Neural progenitor cell (in vitro differentiated cells): ENCODE measurements around the gene IQCH. TPM values are rescaled to one million over a fixed set of nuclear protein-coding genes. Genes with fewer than 3 reads are reported as not detected.

Source experiments
- DNase-seq: peaks from one replicate; pipeline ENCODE4 v3.0.0-alpha.2; 2016; ENCODE audit warnings: low spot score
- H2AFZ ChIP-seq: fragments of 200-600 bp; sonication (generic); replicated peaks from 2 replicates; pipeline ENCODE4 v1.6.1; 2016; ENCODE audit warnings: antibody characterized with exemption
- H3F3A ChIP-seq: fragments of 200-600 bp; sonication (generic); 2 replicates; pipeline ENCODE4 v1.6.1; 2016; ENCODE audit warnings: antibody characterized with exemption, low read depth
- H3K27ac ChIP-seq: fragments of 200-600 bp; sonication (generic); 2 replicates; pipeline ENCODE4 v1.5.1; 2016; ENCODE audit warnings: mild to moderate bottlenecking
- H3K27me3 ChIP-seq: fragments of 200-600 bp; sonication (generic); 2 replicates; pipeline ENCODE4 v1.6.1; 2016; ENCODE audit warnings: mild to moderate bottlenecking, moderate library complexity
- H3K36me3 ChIP-seq: fragments of 200-600 bp; sonication (generic); 2 replicates; pipeline ENCODE4 v1.5.1; 2016
- H3K4me1 ChIP-seq: fragments of 200-600 bp; sonication (generic); 2 replicates; pipeline ENCODE4 v1.6.1; 2016; ENCODE audit warnings: mixed run types
- H3K4me2 ChIP-seq: fragments of 200-600 bp; sonication (generic); 2 replicates; pipeline ENCODE4 v1.6.1; 2016
- H3K4me3 ChIP-seq: fragments of 200-600 bp; sonication (generic); 2 replicates; pipeline ENCODE4 v1.5.1; 2016
- H3K79me2 ChIP-seq: fragments of 200-600 bp; sonication (generic); 2 replicates; pipeline ENCODE4 v1.6.1; 2016; ENCODE audit warnings: low read depth
- H3K9ac ChIP-seq: fragments of 200-600 bp; sonication (generic); 2 replicates; pipeline ENCODE4 v1.6.1; 2016
- H3K9me3 ChIP-seq: fragments of 200-600 bp; sonication (generic); 2 replicates; pipeline ENCODE4 v1.5.1; 2016; ENCODE audit warnings: low read depth
- H4K20me1 ChIP-seq: fragments of 200-600 bp; sonication (generic); 2 replicates; pipeline ENCODE4 v1.6.1; 2016; ENCODE audit warnings: low read depth
- H3K27ac Mint-ChIP-seq: 3 replicates; pipeline ENCODE4 v1.8.0; 2021; ENCODE audit warnings: mixed read lengths
- H3K27me3 Mint-ChIP-seq: 2 replicates; pipeline ENCODE4 v1.8.0; 2022; ENCODE audit warnings: low read depth, mild to moderate bottlenecking, inconsistent platforms, moderate library complexity, mixed read lengths; ENCODE audit not compliant: insufficient read depth
- H3K36me3 Mint-ChIP-seq: 3 replicates; pipeline ENCODE4 v1.8.0; 2021; ENCODE audit warnings: mixed read lengths
- H3K4me1 Mint-ChIP-seq: 3 replicates; pipeline ENCODE4 v1.8.0; 2021; ENCODE audit warnings: mixed read lengths
- H3K4me3 Mint-ChIP-seq: 3 replicates; pipeline ENCODE4 v1.8.0; 2021; ENCODE audit warnings: mild to moderate bottlenecking, moderate library complexity, mixed read lengths
- H3K9me3 Mint-ChIP-seq: 3 replicates; pipeline ENCODE4 v1.8.0; 2020; ENCODE audit warnings: mixed read lengths
- EZH2 ChIP-seq: fragments of 200-600 bp; sonication (generic); IDR thresholded peaks from 2 replicates; pipeline ENCODE4 v1.6.1; 2017; ENCODE audit warnings: antibody characterized with exemption, mild to moderate bottlenecking, moderate library complexity
- EZH2phosphoT487 ChIP-seq: fragments of 200-600 bp; sonication (generic); IDR thresholded peaks from 2 replicates; pipeline ENCODE4 v1.6.1; 2017; ENCODE audit warnings: antibody characterized with exemption
- total RNA-seq: library from RNA; depleted of rRNA; stranded (reverse); fragments of >200 nt; gene quantifications from 2 replicates; pipeline ENCODE4 v1.2.3, GENCODE V29; 2015; ENCODE audit warnings: low replicate concordance
- TF ChIP-seq, protein P1 (sequence below): fragments of 200-600 bp; sonication (generic); IDR thresholded peaks from 2 replicates; pipeline ENCODE4 v1.5.1; 2017; ENCODE audit warnings: antibody characterized with exemption, mild to moderate bottlenecking

The IQCH gene
- total RNA-seq, 1 donor from 2014 or later, result 21.0 TPM

DNA sequence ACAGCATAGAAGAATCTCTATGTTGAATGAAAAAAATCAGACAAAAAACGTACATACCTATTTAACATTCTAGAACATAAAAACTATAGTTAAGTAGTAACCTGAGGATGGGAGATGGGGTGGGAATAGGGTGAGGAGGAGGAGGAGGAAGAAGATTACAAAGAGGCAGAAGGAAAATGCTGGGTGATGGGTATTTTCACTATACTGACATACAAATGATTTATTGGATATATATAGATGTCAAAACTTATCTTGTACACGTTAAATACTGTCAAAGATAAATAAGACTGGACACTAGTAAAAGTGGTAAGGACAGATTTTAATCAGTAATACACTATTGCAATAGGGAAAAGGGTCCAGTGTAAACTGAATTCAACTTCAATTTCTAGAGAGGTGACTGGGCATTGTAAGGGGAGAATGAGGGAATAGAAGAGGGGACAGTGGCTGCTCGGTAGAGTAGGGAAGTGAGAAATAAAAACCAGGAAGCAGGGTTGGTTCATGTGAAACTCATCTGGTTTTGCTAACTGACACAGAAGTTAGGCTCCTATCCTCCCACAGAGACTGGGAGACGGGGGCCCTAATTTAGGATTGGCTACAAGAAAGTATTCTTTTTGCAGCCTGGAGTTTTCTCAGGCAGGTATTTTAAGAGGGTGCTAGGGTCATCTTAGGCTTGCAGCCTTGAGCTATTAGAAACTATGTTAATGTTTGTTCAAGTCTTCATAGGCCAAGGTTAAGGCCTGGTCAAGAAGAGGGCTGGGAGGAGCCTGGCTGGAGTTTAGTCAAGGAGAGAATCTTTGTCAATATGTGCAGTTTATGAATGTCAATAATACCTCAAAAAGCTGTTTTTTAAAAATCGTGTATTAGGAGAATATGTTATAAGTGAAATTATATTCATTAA, 251.3 kb downstream of the IQCH start:
- Mint-ChIP-seq H3K4me3 (no peak overlapping the region), H3K9me3 (no peaks in the 10 kb centered on the region), H3K27ac (no peak overlapping the region), H3K36me3 (no peaks in the 10 kb centered on the region), H3K27me3 (no peaks in the 10 kb centered on the region), H3K4me1 (peaks cover 11% of the 10 kb centered on the region)
- Histone ChIP-seq H3K4me3 (no peak overlapping the region), H3K79me2 (no peaks in the 10 kb centered on the region), H3K9me3 (no peaks in the 10 kb centered on the region), H4K20me1 (no peaks in the 10 kb centered on the region), H3K27me3 (no peaks in the 10 kb centered on the region), H3K27ac (no peak overlapping the region), H3K36me3 (no peaks in the 10 kb centered on the region), H2AFZ (no peak overlapping the region), H3F3A (peaks cover 14% of the 10 kb centered on the region), H3K4me2 (no peak overlapping the region), H3K4me1 (peaks cover 19% of the 10 kb centered on the region), H3K9ac (no peak overlapping the region)
- no peak for DNase-seq
- TF ChIP-seq EZH2phosphoT487, result no peak
- no peak for TF ChIP-seq EZH2
- TF ChIP-seq, protein P1, sequence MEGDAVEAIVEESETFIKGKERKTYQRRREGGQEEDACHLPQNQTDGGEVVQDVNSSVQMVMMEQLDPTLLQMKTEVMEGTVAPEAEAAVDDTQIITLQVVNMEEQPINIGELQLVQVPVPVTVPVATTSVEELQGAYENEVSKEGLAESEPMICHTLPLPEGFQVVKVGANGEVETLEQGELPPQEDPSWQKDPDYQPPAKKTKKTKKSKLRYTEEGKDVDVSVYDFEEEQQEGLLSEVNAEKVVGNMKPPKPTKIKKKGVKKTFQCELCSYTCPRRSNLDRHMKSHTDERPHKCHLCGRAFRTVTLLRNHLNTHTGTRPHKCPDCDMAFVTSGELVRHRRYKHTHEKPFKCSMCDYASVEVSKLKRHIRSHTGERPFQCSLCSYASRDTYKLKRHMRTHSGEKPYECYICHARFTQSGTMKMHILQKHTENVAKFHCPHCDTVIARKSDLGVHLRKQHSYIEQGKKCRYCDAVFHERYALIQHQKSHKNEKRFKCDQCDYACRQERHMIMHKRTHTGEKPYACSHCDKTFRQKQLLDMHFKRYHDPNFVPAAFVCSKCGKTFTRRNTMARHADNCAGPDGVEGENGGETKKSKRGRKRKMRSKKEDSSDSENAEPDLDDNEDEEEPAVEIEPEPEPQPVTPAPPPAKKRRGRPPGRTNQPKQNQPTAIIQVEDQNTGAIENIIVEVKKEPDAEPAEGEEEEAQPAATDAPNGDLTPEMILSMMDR, result no peak

DNA sequence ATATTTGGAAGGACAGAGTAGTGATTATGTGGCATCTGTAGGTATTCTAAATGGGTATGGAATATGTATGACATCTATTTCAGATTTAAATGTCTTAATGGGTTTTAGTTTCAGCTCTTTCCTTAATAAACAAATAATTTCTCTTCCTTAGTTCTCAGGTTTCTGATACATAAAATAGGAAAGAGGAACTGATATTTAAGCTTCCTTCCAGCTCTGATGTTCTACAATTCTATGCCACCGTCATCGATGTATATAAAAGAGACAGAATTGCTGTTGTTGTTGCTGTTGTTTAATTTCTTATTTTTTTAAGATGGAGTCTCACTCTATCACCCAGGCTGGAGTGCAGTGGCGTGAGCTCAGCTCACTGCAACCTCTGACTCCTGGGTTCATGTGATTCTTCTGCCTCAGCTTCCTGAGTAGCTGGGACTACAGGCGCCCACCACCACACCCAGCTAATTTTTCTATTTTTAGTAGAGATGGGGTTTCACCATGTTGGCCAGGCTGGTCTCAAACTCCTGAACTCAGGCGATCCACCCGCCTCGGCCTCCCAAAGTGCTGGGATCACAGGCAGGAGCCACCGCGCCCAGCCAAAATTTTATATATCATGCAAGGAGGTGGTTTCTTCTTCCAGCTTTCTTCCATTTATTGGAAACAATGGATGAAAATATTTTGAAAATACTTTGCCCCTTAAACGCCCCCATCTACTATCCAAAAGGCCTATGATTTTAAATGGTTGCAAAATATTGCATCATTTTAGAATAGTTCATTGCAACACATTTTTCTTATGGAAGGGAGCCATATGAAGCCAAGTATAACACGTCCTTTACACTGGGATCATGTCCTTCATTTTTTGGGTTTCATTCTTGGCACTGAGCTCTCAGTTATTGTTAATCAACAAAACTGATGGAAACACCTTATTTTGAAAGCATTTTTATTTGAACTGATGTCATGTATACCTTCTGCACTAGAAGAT, 252.5 kb downstream of the IQCH start:
- no peak overlapping the region for H3K4me3 Mint-ChIP-seq
- TF ChIP-seq EZH2phosphoT487, result no peak
- TF ChIP-seq, protein P1, result no peak
- no peak overlapping the region for H3K27ac ChIP-seq

DNA sequence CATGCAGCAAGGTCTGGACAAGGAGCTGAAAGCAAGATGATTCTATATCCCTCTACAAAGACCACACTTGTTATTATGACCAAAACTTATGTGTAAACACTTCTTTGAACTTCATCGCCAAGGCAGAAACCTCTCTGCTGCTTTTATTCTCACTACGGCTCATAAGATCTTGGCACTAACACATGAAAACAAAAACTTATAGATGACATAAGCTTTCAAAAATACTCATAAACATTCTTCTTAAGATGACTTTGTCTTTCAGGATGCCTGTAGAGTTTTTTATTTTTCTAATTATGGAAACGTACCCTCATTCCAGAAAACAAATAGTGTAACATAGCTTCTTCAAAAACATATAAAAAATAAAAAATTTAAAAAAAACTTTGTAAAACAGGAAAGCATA, 253.8 kb downstream of the IQCH start:
- H3K4me1 ChIP-seq, result peaks cover 4% of the 10 kb centered on the region
- H3K79me2 ChIP-seq, result no peaks in the 10 kb centered on the region
- no peak for DNase-seq
- no peak overlapping the region for H3K4me3 ChIP-seq
- H3K36me3 ChIP-seq, result no peaks in the 10 kb centered on the region
- Mint-ChIP-seq H3K4me1 (no peaks in the 10 kb centered on the region), H3K27me3 (peaks cover 4% of the 10 kb centered on the region), H3K36me3 (no peaks in the 10 kb centered on the region), H3K27ac (no peak overlapping the region), H3K4me3 (no peak overlapping the region), H3K9me3 (no peaks in the 10 kb centered on the region)
- no peak overlapping the region for H3K4me2 ChIP-seq
- no peak overlapping the region for H3K9ac ChIP-seq
- H3K27me3 ChIP-seq, result no peaks in the 10 kb centered on the region
- no peak overlapping the region for H2AFZ ChIP-seq
- H3F3A ChIP-seq, result no peaks in the 10 kb centered on the region
- H3K27ac ChIP-seq, result no peak overlapping the region
- H4K20me1 ChIP-seq, result no peaks in the 10 kb centered on the region
- TF ChIP-seq EZH2phosphoT487, result no peak
- TF ChIP-seq, protein P1, result no peak
- TF ChIP-seq EZH2, result no peak
- H3K9me3 ChIP-seq, result no peaks in the 10 kb centered on the region

More for the DNA sequence above, 252.5 kb downstream of the IQCH start:
- H3K4me1 ChIP-seq, result peaks cover 10% of the 10 kb centered on the region
- H2AFZ ChIP-seq, result no peak overlapping the region
- peaks cover 5% of the 10 kb centered on the region for H3F3A ChIP-seq
- H3K4me3 ChIP-seq, result no peak overlapping the region
- no peaks in the 10 kb centered on the region for H3K27me3 ChIP-seq
- no peaks in the 10 kb centered on the region for H3K36me3 Mint-ChIP-seq
- no peaks in the 10 kb centered on the region for H3K36me3 ChIP-seq
- no peaks in the 10 kb centered on the region for H3K9me3 Mint-ChIP-seq
- no peak overlapping the region for H3K27ac Mint-ChIP-seq
- peaks cover 2% of the 10 kb centered on the region for H3K4me1 Mint-ChIP-seq
- no peaks in the 10 kb centered on the region for H3K27me3 Mint-ChIP-seq
- H3K4me2 ChIP-seq, result no peak overlapping the region
- no peak overlapping the region for H3K9ac ChIP-seq
- H3K9me3 ChIP-seq, result no peaks in the 10 kb centered on the region
- no peak for DNase-seq
- no peaks in the 10 kb centered on the region for H4K20me1 ChIP-seq
- H3K79me2 ChIP-seq, result no peaks in the 10 kb centered on the region
